Neural cell (in vitro differentiated cells): Measurements from ENCODE around the gene ZNF546. TPM values are rescaled to one million over a fixed set of nuclear protein-coding genes. Genes with fewer than 3 reads are reported as not detected.

Experiments used
- H2AFZ ChIP-seq: fragments of 200-600, 300-800 bp; sonication (generic), shearing (Covaris generic); 2 replicates; pipeline ENCODE4 v1.6.0; 2014; ENCODE audit warnings: low read depth, mild to moderate bottlenecking, antibody characterized with exemption, low read length, moderate library complexity
- H3F3A ChIP-seq: fragments of 200-600 bp; shearing (Covaris generic); 2 replicates; pipeline ENCODE4 v1.6.1; 2016; ENCODE audit warnings: mild to moderate bottlenecking, moderate library complexity, mixed read lengths, antibody characterized with exemption, low read length; ENCODE audit not compliant: insufficient read depth, poor library complexity, severe bottlenecking
- H3K27ac ChIP-seq: fragments of 200-600, 300-800 bp; sonication (generic), shearing (Covaris generic); 2 replicates; pipeline ENCODE4 v1.5.1; 2014; ENCODE audit warnings: mild to moderate bottlenecking, low read length, moderate library complexity
- H3K27me3 ChIP-seq: fragments of 300-800, 200-600 bp; sonication (generic), shearing (Covaris generic); 2 replicates; pipeline ENCODE4 v1.6.0; 2014; ENCODE audit warnings: mild to moderate bottlenecking, low read depth, low read length, moderate library complexity; ENCODE audit not compliant: insufficient read depth
- H3K36me3 ChIP-seq: fragments of 300-800, 200-600 bp; sonication (generic), shearing (Covaris generic); 2 replicates; pipeline ENCODE4 v1.5.1; 2014; ENCODE audit warnings: mild to moderate bottlenecking, antibody characterized with exemption, low read length, moderate library complexity; ENCODE audit not compliant: insufficient read depth
- H3K4me2 ChIP-seq: fragments of 300-800, 200-600 bp; sonication (generic), shearing (Covaris generic); 2 replicates; pipeline ENCODE4 v1.6.0; 2014; ENCODE audit warnings: mild to moderate bottlenecking, low read length
- H3K4me3 ChIP-seq: fragments of 300-800, 200-600 bp; sonication (generic), shearing (Covaris generic); 2 replicates; pipeline ENCODE4 v1.5.1; 2014; ENCODE audit warnings: mild to moderate bottlenecking, low read length, moderate library complexity
- H3K79me2 ChIP-seq: fragments of 200-600 bp; shearing (Covaris generic); replicated peaks from 2 replicates; pipeline ENCODE4 v1.6.0; 2014; ENCODE audit warnings: mild to moderate bottlenecking, low read length, moderate library complexity; ENCODE audit not compliant: insufficient read depth
- H3K9ac ChIP-seq: fragments of 300-800, 200-600 bp; sonication (generic), shearing (Covaris generic); 2 replicates; pipeline ENCODE4 v1.6.1; 2016; ENCODE audit warnings: mild to moderate bottlenecking, low read length, mixed read lengths
- H3K9me2 ChIP-seq: fragments of 200-600 bp; shearing (Covaris generic); 2 replicates; pipeline ENCODE4 v1.6.1; 2016; ENCODE audit warnings: mild to moderate bottlenecking, low read length, mixed read lengths; ENCODE audit not compliant: insufficient read depth
- H3K9me3 ChIP-seq: fragments of 200-600, 300-800 bp; sonication (generic), shearing (Covaris generic); 2 replicates; pipeline ENCODE4 v1.6.1; 2016; ENCODE audit warnings: mild to moderate bottlenecking, mixed run types, low read length, moderate library complexity, mixed read lengths
- H4K20me1 ChIP-seq: fragments of 200-600 bp; shearing (Covaris generic); 2 replicates; pipeline ENCODE4 v1.6.1; 2016; ENCODE audit warnings: mild to moderate bottlenecking, mixed run types; ENCODE audit not compliant: insufficient read depth
- CTCF ChIP-seq: fragments of 450-650 bp; IDR thresholded peaks from 2 replicates; pipeline ENCODE4 v1.5.1; 2014; ENCODE audit warnings: antibody characterized with exemption, mild to moderate bottlenecking, moderate library complexity; ENCODE audit not compliant: poor library complexity, severe bottlenecking
- EP300 ChIP-seq: fragments of 450-650 bp; conservative IDR thresholded peaks from 2 replicates; pipeline ENCODE4 v1.6.1; 2014; ENCODE audit warnings: antibody characterized with exemption, mild to moderate bottlenecking, moderate library complexity; ENCODE audit not compliant: poor library complexity, severe bottlenecking
- EZH2 ChIP-seq: fragments of 200-600, 300-800 bp; shearing (Covaris generic), sonication (generic); IDR thresholded peaks from 2 replicates; pipeline ENCODE4 v1.6.1; 2014; ENCODE audit warnings: antibody characterized with exemption, low read length, borderline replicate concordance, mild to moderate bottlenecking; ENCODE audit not compliant: insufficient read depth, poor library complexity, severe bottlenecking
- MXI1 ChIP-seq: fragments of 450-650 bp; conservative IDR thresholded peaks from 2 replicates; pipeline ENCODE4 v1.6.1; 2014; ENCODE audit warnings: antibody characterized with exemption, mild to moderate bottlenecking; ENCODE audit not compliant: poor library complexity, severe bottlenecking
- POLR2AphosphoS5 ChIP-seq: IDR thresholded peaks from 2 replicates; pipeline ENCODE4 v1.6.1; 2012
- RAD21 ChIP-seq: fragments of 450-650 bp; conservative IDR thresholded peaks from 2 replicates; pipeline ENCODE4 v1.6.1; 2014; ENCODE audit warnings: antibody characterized with exemption, mild to moderate bottlenecking, moderate library complexity
- REST ChIP-seq: IDR thresholded peaks from 2 replicates; pipeline ENCODE4 v1.6.1; 2012; ENCODE audit warnings: borderline replicate concordance
- SMC3 ChIP-seq: fragments of 450-650 bp; conservative IDR thresholded peaks from 2 replicates; pipeline ENCODE4 v1.6.1; 2014; ENCODE audit warnings: antibody characterized with exemption, mild to moderate bottlenecking, moderate library complexity; ENCODE audit not compliant: poor library complexity
- TAF1 ChIP-seq: IDR thresholded peaks from 2 replicates; pipeline ENCODE4 v1.6.1; 2012; ENCODE audit warnings: low read depth
- polyA plus RNA-seq: library from polyadenylated mRNA; depleted of rRNA; stranded (reverse); fragments of >200 nt; gene quantifications from 2 replicates; pipeline ENCODE4 v1.2.3, GENCODE V29; 2014

ZNF546 gene
- polyA plus RNA-seq, 1 donor from 2014 or later: 8.0 TPM

GRCh38 chr19:39986643-39987042, 10.2 kb upstream of the ZNF546 start:
- no peak overlapping the region for H3K9ac ChIP-seq
- H3K79me2 ChIP-seq: peaks cover 19% of the 10 kb centered on the region
- peaks cover 6% of the 10 kb centered on the region for H3K9me3 ChIP-seq
- H2AFZ ChIP-seq: no peak overlapping the region
- H3K27me3 ChIP-seq: no peaks in the 10 kb centered on the region
- no peak for TF ChIP-seq REST
- TF ChIP-seq POLR2AphosphoS5: no peak
- no peak for TF ChIP-seq EZH2
- no peak for TF ChIP-seq SMC3
- no peak for TF ChIP-seq CTCF
- TF ChIP-seq EP300: no peak
- TF ChIP-seq MXI1: no peak
- TF ChIP-seq RAD21: no peak
- no peak for TF ChIP-seq TAF1
- no peaks in the 10 kb centered on the region for H4K20me1 ChIP-seq
- H3K36me3 ChIP-seq: no peaks in the 10 kb centered on the region
- H3F3A ChIP-seq: no peaks in the 10 kb centered on the region
- H3K4me2 ChIP-seq: no peak overlapping the region
- H3K9me2 ChIP-seq: no peaks in the 10 kb centered on the region
- no peak overlapping the region for H3K4me3 ChIP-seq
- no peak overlapping the region for H3K27ac ChIP-seq

- H3K27ac ChIP-seq: no peak overlapping the region
- H3K9ac ChIP-seq: no peak overlapping the region
- H3K4me3 ChIP-seq: no peak overlapping the region
- H3K9me3 ChIP-seq: peaks cover 6% of the 10 kb centered on the region
- TF ChIP-seq EZH2 (no peak), RAD21 (no peak), EP300 (no peak), TAF1 (no peak), SMC3 (no peak), REST (no peak), POLR2AphosphoS5 (no peak), MXI1 (no peak), CTCF (no peak)
- no peaks in the 10 kb centered on the region for H3K36me3 ChIP-seq
- H2AFZ ChIP-seq: no peak overlapping the region
- H3K9me2 ChIP-seq: no peaks in the 10 kb centered on the region
- no peaks in the 10 kb centered on the region for H3K27me3 ChIP-seq
- H3F3A ChIP-seq: no peaks in the 10 kb centered on the region
- H4K20me1 ChIP-seq: no peaks in the 10 kb centered on the region
- peaks cover 19% of the 10 kb centered on the region for H3K79me2 ChIP-seq
- H3K4me2 ChIP-seq: no peak overlapping the region
These were observed 9.7 kb upstream of the ZNF546 start for GRCh38 chr19:39987167-39987566.
